ENCODE measurements around the gene SERPIND1.
"Not testable (repeated sequence)": the region's sequence is repeated elsewhere in the genome, so short reads cannot be mapped to it uniquely, and the experiment has no call there.

SERPIND1 gene

DNA sequence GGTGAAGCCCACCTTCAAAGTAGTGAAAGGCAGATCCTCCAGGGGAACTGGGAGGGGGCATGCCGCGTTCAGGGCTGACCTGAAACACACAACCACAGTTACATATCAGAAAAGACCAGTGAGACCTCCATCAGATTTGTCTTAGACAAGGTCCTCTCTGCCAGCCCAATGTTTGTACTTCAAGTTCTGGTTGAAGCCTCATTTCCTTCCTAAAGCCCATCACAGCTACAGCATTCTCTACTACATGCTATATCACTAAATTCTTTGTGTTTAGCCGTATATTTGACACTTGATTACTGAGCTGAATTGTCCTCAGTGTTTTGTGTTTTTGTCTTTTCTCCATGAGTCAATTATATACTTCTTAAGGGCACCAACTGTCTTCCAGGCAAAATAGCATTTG lies 44.6 kb downstream of the SERPIND1 start:
- no peak for DNase-seq

DNA sequence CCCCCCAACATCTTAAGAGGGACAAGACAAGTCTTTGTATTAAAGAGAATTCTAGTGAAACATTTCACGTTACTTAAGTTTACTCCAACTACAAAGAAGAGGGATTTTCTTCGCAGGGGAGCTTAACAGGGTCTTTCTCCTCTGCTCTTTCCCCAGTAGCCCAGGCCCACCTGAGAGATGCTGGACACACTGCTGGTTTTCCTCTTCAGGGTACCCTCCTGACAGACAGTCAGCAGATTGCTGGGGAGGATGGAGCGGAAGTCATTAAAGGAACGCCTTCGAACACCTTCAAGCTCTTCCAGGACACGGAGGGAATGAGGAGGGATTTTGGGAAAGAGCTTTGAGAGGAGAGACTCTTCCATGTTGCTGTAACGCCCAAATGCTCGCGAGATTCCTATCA lies 45.6 kb downstream of the SERPIND1 start:
- no peak for DNase-seq

DNA sequence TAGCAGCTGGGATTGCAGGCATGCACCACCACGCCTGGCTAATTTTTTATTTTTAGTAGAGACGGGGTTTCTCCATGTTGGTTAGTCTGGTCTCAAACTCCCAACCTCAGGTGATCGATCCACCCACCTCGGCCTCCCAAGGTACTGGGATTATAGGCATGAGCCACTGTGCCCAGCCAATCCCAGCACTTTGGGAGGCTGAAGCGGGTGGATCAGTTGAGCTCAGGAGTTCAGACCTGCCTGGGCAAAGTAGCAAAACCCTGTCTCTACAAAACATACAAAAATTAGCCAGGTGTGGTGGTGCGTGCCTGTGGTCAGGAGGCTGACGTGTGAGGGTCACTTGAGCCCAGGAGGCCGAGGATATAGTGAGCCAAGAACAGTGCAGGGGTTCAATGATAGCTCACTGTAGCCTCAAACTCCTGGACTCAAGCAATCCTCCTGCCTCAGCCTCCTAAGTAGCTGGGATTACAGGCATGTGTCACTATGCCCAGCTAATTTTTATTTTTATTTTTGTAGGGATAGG lies 47.9 kb downstream of the SERPIND1 start:
- DNase-seq: not testable (repeated sequence)

- no peak for DNase-seq
Measured at GRCh38 chr22:20822240-20822639, 48.3 kb downstream of the SERPIND1 start.

- no peak for DNase-seq
Measured at GRCh38 chr22:20823264-20823663, 49.4 kb downstream of the SERPIND1 start.

DNA sequence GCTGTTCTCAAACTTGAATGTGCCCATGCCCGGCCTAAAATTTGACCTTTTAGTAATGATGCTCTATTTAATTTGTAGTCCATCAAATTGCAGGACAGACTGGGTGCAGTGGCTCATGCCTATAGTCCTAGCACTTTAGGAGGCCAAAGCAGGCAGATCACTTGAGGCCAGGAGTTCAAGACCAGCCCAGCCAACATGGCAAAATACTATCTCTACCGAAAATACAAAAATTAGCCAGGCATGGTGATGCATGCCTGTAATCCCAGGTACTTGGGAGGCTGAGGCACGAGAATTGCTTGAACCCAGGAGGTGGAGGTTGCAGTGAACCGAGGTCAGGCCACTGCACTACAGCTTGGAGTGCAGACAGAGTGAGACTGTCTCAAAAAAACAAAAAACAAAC lies 51.3 kb downstream of the SERPIND1 start:
- not testable (repeated sequence) for DNase-seq

DNA sequence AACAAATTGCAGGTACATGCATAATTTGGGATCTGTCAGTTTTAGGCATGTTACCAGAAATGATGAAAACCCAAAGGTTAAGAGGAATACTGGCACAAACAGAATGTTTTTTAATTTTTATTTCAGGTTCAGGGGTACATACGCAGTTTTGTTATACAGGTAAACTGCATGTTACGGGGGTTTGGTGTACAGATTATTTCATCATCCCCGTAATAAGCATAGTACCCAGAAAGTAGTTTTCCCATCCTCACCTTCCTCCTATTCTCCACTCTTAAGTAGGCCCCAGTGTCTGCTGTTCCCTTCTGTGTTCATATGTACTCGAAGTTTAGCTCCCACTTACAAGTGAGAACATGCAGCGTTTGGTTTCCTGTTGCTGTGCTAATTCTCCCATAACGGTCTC lies 51.7 kb downstream of the SERPIND1 start:
- no peak for DNase-seq

GRCh38 chr22:20826373-20827152 lies 52.6 kb downstream of the SERPIND1 start:
- DNase-seq: not testable (repeated sequence)

- no peak for DNase-seq
Measured at GRCh38 chr22:20829491-20830134, 55.7 kb downstream of the SERPIND1 start.

DNA sequence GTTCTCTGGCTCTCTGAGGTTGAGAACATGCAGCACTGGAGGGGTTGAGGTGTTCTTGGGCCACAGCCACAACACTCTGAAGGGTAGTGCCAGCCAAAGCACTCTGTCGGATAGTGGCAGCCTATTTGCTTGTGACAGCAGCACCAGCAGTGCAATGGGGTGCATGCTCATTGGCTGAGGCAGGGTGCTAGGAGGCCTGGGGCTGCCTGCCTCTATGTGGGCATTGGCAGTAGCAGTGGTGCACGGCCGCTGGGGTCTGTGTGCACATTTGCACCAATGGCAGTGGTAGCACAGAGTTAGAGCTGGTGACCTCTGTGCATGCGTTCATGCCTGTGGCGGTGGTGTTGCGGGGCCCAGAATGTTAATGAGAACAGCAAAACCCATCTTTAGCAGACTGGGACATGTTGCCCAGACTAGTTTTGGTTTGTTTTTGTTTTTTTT lies 59.3 kb downstream of the SERPIND1 start:
- no peak for DNase-seq

DNA sequence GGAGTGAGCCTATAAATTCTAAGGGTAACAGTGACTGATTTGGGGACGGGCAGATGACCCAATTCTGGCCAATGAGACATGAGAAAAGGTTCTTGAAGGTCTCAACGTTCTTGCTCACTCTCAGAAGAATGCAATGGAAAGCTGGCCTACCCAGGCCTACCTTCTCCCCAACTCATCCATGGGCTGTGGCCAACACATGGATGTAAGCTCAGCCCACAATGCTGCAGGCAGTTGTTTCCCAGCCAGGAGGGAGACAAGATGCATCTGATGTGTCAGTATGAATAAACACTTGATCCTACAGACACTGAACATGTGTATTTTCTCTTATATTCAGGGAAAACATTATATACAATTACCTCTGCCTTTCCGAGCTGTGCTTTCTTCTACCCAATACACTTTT lies 60.3 kb downstream of the SERPIND1 start:
- no peak for DNase-seq

GRCh38 chr22:20834725-20835124 lies 60.8 kb downstream of the SERPIND1 start:
- DNase-seq: no peak
